ES-I3 (cell line): Measurements from ENCODE around the gene TMEM39B.
"Not testable (repeated sequence)": the region's sequence is repeated elsewhere in the genome, so short reads cannot be mapped to it uniquely, and the experiment has no call there.

ENCODE experiments used
- H3K36me3 ChIP-seq: 2 replicates; pipeline ENCODE4 v1.6.1; 2013; ENCODE audit warnings: mild to moderate bottlenecking, low read length, control low read depth, moderate library complexity; ENCODE audit not compliant: insufficient read depth
- H3K4me1 ChIP-seq: 2 replicates; pipeline ENCODE4 v1.6.1; 2013; ENCODE audit warnings: mild to moderate bottlenecking, control low read depth, low read length; ENCODE audit not compliant: insufficient read depth
- H3K9ac ChIP-seq: 2 replicates; pipeline ENCODE4 v1.6.1; 2013; ENCODE audit warnings: low read depth, mild to moderate bottlenecking, low read length, moderate library complexity
- H3K9me3 ChIP-seq: 2 replicates; pipeline ENCODE4 v1.6.1; 2013; ENCODE audit warnings: mild to moderate bottlenecking, low read length, moderate library complexity; ENCODE audit not compliant: control insufficient read depth, insufficient read depth

The TMEM39B gene

DNA sequence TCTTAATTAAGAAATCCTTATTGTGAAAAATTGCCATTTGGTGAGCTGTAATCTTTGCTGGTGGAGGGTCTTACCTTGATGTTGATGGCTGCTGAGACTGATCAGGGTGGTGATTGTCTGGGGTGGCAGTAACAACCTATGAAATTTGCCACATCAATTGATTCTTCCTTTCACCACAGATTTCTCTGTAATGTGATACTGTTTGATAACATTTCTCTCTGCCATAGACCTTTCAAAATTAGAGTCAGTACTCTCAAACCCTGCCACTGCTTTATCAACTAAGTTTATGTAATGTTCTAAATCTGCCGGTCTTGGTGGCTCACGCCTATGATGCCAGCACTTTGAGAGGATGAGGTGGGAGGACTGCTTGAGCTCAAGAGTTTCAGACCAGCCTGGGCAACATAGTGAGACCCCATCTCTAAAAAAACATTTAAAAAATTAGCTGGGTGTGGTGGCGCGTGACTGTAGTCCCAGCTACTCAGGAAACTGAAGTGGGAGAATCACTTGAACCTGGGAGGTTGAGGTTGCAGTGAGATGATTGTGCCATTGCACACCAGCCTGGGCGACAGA lies 40.2 kb downstream of the TMEM39B start:
- Histone ChIP-seq H3K9ac (no peak overlapping the region), H3K9me3 (no peaks in the 10 kb centered on the region)

DNA sequence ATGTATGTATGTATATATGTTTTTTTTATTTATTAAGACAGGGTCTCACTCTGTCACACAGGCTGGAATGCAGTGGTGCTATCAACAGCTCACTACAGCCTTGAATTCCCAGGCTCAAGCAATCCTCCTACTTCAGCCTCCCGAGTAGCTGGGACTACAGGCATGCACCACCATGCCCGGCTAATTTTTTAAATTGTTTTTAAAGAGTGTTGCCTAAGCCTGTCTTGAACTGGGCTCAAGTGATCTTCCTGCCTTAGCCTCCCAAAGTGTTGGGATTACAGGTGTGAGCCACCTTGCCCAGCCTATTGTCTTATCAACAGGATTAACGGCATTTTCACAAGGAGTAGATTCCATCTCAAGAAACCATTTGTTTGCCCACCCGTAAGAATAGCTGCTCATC lies 40.7 kb downstream of the TMEM39B start:
- not testable (repeated sequence) for H3K9ac ChIP-seq, H3K36me3 ChIP-seq, H3K9me3 ChIP-seq, H3K4me1 ChIP-seq

More for the DNA sequence above, 40.2 kb downstream of the TMEM39B start:
- H3K4me1 ChIP-seq, result peaks cover 9% of the 10 kb centered on the region; the same call in 1 of the 2 replicates
- no peaks in the 10 kb centered on the region for H3K36me3 ChIP-seq

- Histone ChIP-seq H3K9me3 (no peaks in the 10 kb centered on the region), H3K9ac (no peak overlapping the region), H3K4me1 (peaks cover 9% of the 10 kb centered on the region; the same call in 1 of the 2 replicates), H3K36me3 (no peaks in the 10 kb centered on the region)
Measured at GRCh38 chr1:32114420-32114819, 41.7 kb downstream of the TMEM39B start.

DNA sequence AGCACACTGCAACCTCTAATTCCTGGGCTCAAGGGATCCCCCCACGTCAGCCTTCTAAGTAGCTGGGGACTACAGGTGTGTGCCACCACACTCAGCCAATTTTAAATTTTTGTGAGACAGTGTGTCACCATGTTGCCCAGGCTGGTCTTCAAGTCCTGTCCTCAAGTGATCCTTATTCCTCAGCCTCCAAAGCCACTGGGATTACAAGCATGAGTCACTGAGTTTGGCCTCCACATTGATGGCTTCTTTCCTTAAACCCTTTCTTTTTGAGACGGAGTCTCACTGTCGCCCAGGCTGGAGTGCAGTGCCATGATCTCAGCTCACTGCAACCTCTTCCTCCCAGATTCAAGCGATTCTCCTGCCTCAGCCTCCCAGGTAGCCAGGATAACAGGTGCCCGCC lies 42.8 kb downstream of the TMEM39B start:
- no peaks in the 10 kb centered on the region for H3K9me3 ChIP-seq
- no peak overlapping the region for H3K9ac ChIP-seq

DNA sequence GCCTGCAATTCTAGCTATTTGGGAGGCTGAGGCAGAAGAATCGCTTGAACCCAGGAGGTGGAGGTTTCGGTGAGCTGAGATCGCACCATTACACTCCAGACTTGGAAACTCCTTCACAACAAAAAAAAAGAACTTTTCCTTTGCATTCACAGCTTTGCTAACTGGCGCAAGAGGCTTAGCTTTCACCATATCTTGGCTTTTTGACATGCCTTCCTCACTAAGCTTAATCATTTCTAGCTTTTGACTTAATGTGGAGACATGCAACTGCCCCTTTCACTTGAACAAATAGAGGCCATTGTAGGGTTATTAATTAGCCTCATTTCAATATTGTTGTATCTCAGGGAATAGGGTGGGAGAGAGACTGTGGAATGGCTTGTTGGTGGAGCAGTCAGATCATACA lies 43.8 kb downstream of the TMEM39B start:
- 0 out of 2 replicates have a peak, but pooled peaks cover 3% of the 10 kb centered on the region for H3K4me1 ChIP-seq
- H3K9me3 ChIP-seq, result no peaks in the 10 kb centered on the region
- H3K36me3 ChIP-seq, result no peaks in the 10 kb centered on the region
- H3K9ac ChIP-seq, result no peak overlapping the region

More for the DNA sequence above, 42.8 kb downstream of the TMEM39B start:
- no peaks in the 10 kb centered on the region for H3K36me3 ChIP-seq
- H3K4me1 ChIP-seq, result peaks cover 9% of the 10 kb centered on the region; the same call in 1 of the 2 replicates

DNA sequence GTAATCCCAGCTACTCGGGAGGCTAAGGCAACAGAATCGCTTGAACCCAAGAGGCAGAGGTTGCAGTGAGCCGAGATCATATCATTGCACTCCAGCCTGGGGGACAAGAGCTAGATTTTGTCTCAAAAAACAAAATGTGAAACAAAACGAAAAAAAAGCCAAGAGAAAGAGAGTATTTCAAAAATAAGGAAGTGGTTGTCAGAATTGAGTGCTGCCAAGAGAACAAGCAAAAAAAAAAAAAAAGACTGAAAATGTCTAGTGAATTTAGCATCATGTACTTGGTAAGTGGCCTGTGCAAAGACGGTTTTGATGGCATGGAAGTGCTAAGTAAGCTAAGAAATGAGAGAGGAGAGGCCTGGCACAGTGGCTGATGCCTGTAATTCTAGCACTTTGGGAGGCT lies 49.4 kb downstream of the TMEM39B start:
- Histone ChIP-seq H3K9ac (no peak overlapping the region), H3K36me3 (no peaks in the 10 kb centered on the region; the same call in 1 of the 2 replicates), H3K4me1 (peaks cover 3% of the 10 kb centered on the region; the same call in 1 of the 2 replicates), H3K9me3 (no peaks in the 10 kb centered on the region)

GRCh38 chr1:32123361-32123760 lies 50.6 kb downstream of the TMEM39B start:
- H3K9me3 ChIP-seq, H3K9ac ChIP-seq, H3K36me3 ChIP-seq, H3K4me1 ChIP-seq: not testable (repeated sequence)

GRCh38 chr1:32125313-32125712 lies 52.6 kb downstream of the TMEM39B start:
- H3K9me3 ChIP-seq, result no peaks in the 10 kb centered on the region
- H3K36me3 ChIP-seq, result no peaks in the 10 kb centered on the region; the same call in 1 of the 2 replicates
- peaks cover 15% of the 10 kb centered on the region for H3K4me1 ChIP-seq
- H3K9ac ChIP-seq, result no peak overlapping the region

GRCh38 chr1:32126770-32127169 lies 54.0 kb downstream of the TMEM39B start:
- Histone ChIP-seq H3K9me3 (no peaks in the 10 kb centered on the region), H3K4me1 (peaks cover 15% of the 10 kb centered on the region), H3K36me3 (no peaks in the 10 kb centered on the region; the same call in 1 of the 2 replicates), H3K9ac (no peak overlapping the region)

DNA sequence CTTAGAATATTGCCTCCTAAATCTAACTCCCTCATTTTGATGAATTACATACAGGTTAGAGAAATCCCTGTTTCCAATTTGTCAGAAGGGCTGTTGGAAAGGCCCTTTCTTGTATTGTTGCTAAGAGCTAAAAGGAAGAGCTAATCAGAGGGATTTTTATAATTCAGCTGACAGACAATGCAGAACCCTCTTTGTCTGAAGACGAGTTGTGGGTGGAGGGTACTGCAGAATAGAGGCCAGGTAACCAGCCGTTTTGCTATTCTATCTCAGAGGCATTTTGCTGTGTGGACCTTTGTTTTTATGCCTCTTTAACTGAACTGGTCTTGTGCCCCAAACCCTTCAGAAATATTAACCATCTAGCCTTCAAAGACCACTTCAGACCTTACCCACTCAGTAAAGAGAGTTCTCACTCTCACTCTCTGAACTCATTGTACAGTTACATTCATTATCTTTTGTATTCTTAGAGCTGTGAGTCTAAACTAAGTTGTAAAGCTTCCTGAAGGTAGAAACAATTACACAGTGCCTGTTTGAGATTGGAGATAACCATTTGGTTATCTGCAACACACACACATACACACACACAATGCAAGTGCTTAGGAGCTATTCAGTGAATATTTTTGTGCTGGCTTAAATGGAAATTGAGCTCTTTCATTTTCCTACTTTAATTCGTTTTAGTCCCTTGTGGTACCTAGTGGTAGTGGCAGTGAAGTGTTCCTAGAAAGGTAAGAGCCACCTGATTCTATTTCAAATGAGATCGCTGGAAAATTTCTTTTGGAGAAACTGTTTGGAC lies 54.9 kb downstream of the TMEM39B start:
- Histone ChIP-seq H3K4me1 (peaks cover 15% of the 10 kb centered on the region), H3K36me3 (no peaks in the 10 kb centered on the region; the same call in 1 of the 2 replicates), H3K9ac (no peak overlapping the region)

GRCh38 chr1:32128479-32128878 lies 55.7 kb downstream of the TMEM39B start:
- peaks cover 15% of the 10 kb centered on the region for H3K4me1 ChIP-seq
- H3K36me3 ChIP-seq, result no peaks in the 10 kb centered on the region
- H3K9me3 ChIP-seq, result no peaks in the 10 kb centered on the region
- H3K9ac ChIP-seq, result no peak overlapping the region

More for the DNA sequence above, 54.9 kb downstream of the TMEM39B start:
- H3K9me3 ChIP-seq, result no peaks in the 10 kb centered on the region

DNA sequence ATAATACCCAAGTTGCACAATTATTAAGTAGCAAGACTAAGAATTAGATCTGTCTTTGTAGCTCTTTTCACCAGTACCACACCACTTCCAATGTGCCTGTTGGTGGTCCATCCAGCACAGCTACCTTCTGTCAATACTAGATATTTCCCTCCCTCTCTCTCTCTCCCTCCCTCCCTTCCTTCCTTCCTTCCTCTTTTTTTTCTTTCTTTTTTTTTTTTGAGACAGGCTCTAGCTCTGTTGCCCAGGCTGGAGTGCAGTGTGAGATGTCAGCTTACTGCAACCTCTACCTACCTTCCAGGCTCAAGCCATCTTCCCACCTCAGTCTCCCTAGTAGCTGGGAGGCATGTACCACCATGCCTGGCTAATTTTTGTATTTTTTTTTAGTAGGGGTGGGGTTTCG lies 56.2 kb downstream of the TMEM39B start:
- Histone ChIP-seq H3K4me1 (peaks cover 15% of the 10 kb centered on the region), H3K9ac (no peak overlapping the region), H3K9me3 (no peaks in the 10 kb centered on the region), H3K36me3 (no peaks in the 10 kb centered on the region)

GRCh38 chr1:32133950-32134280 lies 61.2 kb downstream of the TMEM39B start:
- not testable (repeated sequence) for H3K9me3 ChIP-seq, H3K36me3 ChIP-seq, H3K4me1 ChIP-seq, H3K9ac ChIP-seq

DNA sequence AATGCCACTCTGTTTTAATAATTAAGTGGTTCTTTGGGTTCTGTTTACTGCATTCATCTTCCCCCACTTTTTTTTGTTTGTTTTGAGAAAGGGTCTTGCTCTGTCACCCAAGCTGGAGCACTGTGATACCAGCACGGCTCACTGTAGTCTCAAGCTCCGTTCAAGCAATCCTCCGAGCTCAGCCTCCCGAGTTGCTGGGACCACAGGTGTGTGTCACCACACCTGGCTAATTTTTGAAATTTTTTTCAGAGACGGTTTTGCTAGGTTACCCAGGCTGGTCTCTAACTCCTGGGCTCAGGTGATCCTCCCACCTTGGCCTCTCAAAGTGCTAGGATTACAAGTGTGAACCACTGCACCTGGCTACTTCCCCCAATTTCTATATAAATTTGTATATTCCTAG lies 64.4 kb downstream of the TMEM39B start:
- no peak overlapping the region for H3K9ac ChIP-seq
- peaks cover 7% of the 10 kb centered on the region for H3K4me1 ChIP-seq
- H3K9me3 ChIP-seq, result no peaks in the 10 kb centered on the region
- no peaks in the 10 kb centered on the region for H3K36me3 ChIP-seq

GRCh38 chr1:32138965-32139364 lies 66.2 kb downstream of the TMEM39B start:
- Histone ChIP-seq H3K36me3 (no peaks in the 10 kb centered on the region), H3K9me3 (no peaks in the 10 kb centered on the region), H3K4me1 (peaks cover 7% of the 10 kb centered on the region), H3K9ac (no peak overlapping the region)
